Kidney epithelial cell (primary cell): ENCODE results near the gene STARD8. TPM values are rescaled to one million over a fixed set of nuclear protein-coding genes. Genes with fewer than 3 reads are reported as not detected.

Experiments
- DNase-seq: peaks from one replicate; pipeline ENCODE4 v3.0.0-alpha.2; 2010; ENCODE audit warnings: low read depth
- H3K27me3 ChIP-seq: 2 replicates; pipeline ENCODE4 v1.6.0; 2011; ENCODE audit warnings: low read length; ENCODE audit not compliant: control insufficient read depth, insufficient read depth
- H3K36me3 ChIP-seq: 2 replicates; pipeline ENCODE4 v1.5.1; 2011; ENCODE audit warnings: low read length; ENCODE audit not compliant: control insufficient read depth, insufficient read depth
- H3K4me3 ChIP-seq: 2 replicates; pipeline ENCODE4 v1.5.1; 2011; ENCODE audit warnings: low read depth, mild to moderate bottlenecking, control low read depth, low read length
- total RNA-seq: library from RNA; depleted of rRNA; stranded (reverse); fragments of >200 nt; gene quantifications from 2 replicates; pipeline ENCODE4 v1.2.3, GENCODE V29; 2015
- TF ChIP-seq, protein P1 (sequence below): IDR thresholded peaks from 2 replicates; pipeline ENCODE4 v1.5.1; 2011; ENCODE audit warnings: mild to moderate bottlenecking, moderate library complexity, low read length, control low read depth, inconsistent platforms; ENCODE audit not compliant: insufficient read depth, poor library complexity, severe bottlenecking

STARD8 gene
- total RNA-seq, 1 donor from 2014 or later = 1.8 TPM

DNA sequence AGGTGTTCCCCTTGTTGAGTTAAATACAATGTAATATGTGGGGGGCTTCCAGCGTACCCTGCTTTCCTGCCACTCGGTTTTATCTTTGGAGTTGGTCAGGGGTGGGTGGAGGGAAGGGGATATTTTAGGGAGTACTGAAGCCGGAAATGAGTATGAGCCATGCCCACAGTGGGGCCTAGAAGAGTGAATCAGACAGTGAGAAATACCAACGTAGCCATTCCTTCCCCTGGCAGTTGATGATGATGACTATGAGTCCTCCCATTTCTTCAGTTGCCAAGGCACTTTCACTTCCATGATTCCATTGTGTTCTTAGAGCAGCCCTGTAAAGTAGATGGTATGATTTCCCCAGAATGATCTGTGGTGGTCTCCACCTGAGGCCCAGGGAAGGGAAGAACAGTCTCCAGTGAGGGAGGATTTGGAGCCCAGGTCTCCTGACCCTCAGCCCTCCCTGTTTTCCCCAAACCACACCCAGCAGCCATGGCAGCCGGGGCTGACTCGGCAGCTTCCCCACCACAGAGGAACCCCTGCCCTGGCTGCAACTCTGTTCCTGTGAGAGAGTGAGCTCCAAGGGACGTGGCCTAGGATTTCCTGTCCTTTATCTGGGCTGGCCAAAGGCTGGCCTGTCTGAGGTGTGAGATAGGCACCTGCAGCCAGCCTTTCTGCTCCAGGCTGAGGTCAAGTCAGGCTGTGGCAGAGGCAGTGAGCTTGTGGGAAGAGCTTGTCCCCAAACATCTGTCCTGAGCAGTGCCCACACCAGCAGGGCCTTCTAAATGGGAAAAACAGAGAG, 52.7 kb downstream of the STARD8 start:
- Histone ChIP-seq H3K27me3 (no peaks in the 10 kb centered on the region), H3K36me3 (no peaks in the 10 kb centered on the region), H3K4me3 (no peak overlapping the region)
- DNase-seq = no peak
- TF ChIP-seq, protein P1, sequence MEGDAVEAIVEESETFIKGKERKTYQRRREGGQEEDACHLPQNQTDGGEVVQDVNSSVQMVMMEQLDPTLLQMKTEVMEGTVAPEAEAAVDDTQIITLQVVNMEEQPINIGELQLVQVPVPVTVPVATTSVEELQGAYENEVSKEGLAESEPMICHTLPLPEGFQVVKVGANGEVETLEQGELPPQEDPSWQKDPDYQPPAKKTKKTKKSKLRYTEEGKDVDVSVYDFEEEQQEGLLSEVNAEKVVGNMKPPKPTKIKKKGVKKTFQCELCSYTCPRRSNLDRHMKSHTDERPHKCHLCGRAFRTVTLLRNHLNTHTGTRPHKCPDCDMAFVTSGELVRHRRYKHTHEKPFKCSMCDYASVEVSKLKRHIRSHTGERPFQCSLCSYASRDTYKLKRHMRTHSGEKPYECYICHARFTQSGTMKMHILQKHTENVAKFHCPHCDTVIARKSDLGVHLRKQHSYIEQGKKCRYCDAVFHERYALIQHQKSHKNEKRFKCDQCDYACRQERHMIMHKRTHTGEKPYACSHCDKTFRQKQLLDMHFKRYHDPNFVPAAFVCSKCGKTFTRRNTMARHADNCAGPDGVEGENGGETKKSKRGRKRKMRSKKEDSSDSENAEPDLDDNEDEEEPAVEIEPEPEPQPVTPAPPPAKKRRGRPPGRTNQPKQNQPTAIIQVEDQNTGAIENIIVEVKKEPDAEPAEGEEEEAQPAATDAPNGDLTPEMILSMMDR = no peak

DNA sequence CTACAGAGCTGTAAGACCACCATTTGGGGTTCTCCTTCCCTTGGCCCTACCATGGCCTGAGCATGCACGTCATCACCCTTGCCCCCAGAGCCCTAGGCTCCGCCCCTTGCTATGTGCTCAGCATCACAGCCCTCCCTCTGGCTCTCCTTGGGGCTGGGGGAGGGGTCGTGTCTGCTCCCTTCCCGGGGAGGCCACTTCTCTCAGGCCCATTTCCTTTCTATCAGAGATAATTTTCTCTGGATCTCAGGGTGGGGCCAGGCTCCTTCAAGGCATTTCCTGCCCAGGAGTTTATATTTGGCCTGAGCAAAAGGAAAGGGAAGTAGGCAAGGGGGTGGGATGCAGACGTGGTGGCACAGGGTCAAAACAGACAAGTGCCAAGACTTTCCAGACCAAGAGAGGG, 55.9 kb downstream of the STARD8 start:
- no peak for DNase-seq
- TF ChIP-seq, protein P1 = no peak
- H3K27me3 ChIP-seq = no peaks in the 10 kb centered on the region
- H3K4me3 ChIP-seq = no peak overlapping the region
- no peaks in the 10 kb centered on the region for H3K36me3 ChIP-seq

DNA sequence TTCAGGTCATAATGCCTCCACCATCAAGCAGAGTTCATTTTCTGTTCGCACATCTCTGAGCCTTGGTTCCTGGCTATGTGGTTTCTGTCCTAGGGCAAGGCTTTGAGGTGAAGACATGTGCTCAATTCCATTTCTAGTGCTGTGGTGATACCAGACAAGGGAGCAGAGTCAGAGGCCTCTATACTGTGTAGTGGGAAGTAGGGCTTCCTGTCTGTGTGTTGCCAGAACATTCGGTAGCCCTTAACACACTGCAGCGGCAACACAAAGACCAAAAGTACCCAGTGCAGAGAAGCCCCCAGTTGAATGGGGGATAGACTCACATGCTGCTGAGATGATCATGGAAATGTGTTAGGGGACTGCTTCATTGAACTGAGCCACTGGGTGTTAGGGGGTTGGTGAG, 56.4 kb downstream of the STARD8 start:
- TF ChIP-seq, protein P1 = no peak
- H3K36me3 ChIP-seq = no peaks in the 10 kb centered on the region
- DNase-seq = no peak
- H3K4me3 ChIP-seq = no peak overlapping the region
- no peaks in the 10 kb centered on the region for H3K27me3 ChIP-seq

DNA sequence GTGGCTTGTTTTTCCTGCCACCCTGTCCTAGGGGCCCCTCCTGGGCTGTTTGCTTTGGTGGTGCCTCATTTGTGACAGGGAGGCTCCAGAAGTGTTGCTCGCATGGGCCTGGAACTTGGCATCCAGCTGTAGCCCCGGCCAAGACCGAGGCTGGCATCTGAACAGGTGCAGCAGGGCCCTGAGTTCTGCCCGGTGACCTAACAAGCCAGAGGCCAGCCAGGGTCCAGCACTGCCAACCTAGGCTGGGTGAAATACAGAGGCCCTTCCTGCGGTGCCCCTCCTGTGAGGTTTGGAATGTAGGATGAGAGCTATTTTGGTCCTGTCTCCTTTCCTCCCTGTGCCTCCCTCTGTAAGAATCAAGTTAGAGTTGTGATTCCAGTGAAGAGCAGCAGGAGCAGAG, 58.5 kb downstream of the STARD8 start:
- no peak for DNase-seq
- Histone ChIP-seq H3K27me3 (no peaks in the 10 kb centered on the region), H3K4me3 (no peak overlapping the region), H3K36me3 (no peaks in the 10 kb centered on the region)
- TF ChIP-seq, protein P1 = no peak

DNA sequence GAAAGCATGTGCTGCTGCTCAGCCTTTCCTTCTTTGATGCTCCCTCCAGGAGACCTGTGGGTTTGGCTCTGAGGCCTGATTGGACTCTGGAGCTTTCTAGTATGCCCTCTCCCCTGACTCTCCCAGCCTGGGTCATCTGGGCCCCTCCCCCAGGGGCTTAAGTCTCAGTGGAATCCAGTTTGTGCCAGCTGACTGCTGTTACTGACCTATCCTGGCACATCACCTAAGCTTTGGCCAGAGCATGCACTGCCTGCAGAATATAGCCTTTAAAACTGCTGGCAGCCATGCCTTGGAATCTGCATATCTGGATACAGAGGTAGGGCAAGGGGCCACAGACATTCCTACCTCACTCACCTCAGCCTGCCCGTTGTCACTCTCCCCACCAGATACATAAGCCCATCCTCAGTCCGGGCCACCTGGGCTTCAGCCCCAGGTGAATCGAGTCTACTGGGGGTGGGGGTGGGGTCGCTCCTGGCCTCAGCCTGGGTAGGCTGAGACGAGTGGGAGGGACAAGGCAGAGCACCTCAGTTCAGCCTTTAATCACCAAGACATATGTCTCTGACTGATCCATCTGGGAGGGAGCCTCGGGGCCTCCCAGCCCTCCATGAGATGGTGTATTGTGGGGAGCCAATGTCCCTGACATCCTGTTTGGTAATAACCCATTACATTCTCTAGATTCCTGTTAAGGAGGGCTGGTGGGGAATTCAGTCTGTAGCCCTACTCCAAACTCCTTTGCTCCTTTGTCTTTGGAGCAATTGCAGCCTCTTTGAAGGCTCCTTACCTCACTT, 61.2 kb downstream of the STARD8 start:
- TF ChIP-seq, protein P1 = no peak
- Histone ChIP-seq H3K4me3 (no peak overlapping the region), H3K27me3 (no peaks in the 10 kb centered on the region), H3K36me3 (no peaks in the 10 kb centered on the region)
- DNase-seq = no peak
